ENCODE data around the gene SPNS3. TPM values are rescaled to one million over a fixed set of nuclear protein-coding genes. Genes with fewer than 3 reads are reported as not detected.

The SPNS3 gene
- total RNA-seq, 1 experiment from 2014 or later, result 2.1 TPM

GRCh38 chr17:4438162-4438944 lies 4.6 kb downstream of the SPNS3 start:
- H3K36me3 Mint-ChIP-seq (ENCODE audit: insufficient read depth, unreplicated experiment), result no peaks in the 10 kb centered on the region
- no peaks in the 10 kb centered on the region for H3K9me3 Mint-ChIP-seq (ENCODE audit: low read depth, unreplicated experiment)
- no peak overlapping the region for H3K4me3 Mint-ChIP-seq (ENCODE audit: low read depth, unreplicated experiment)
- H3K27ac Mint-ChIP-seq (ENCODE audit: unreplicated experiment), result no peak overlapping the region
- no peak for DNase-seq
- no peaks in the 10 kb centered on the region for H3K4me1 Mint-ChIP-seq (ENCODE audit: low read depth, unreplicated experiment)
- intact Hi-C loops (cut with micrococcal nuclease; ENCODE audit: unreplicated experiment), result no loop called here
- CTCF ChIA-PET, result no interaction called here
- TF ChIP-seq CTCF (IDR thresholded peaks at IDR 0.05; ENCODE audit: unreplicated experiment), result no peak
- H3K27me3 Mint-ChIP-seq (ENCODE audit: unreplicated experiment), result no peaks in the 10 kb centered on the region
- no TSS peak for BruUV-seq (replicated peaks)

GRCh38 chr17:4440021-4440420 lies 6.3 kb downstream of the SPNS3 start:
- Mint-ChIP-seq H3K9me3 (ENCODE audit: low read depth, unreplicated experiment) (no peaks in the 10 kb centered on the region), H3K27ac (ENCODE audit: unreplicated experiment) (no peak overlapping the region), H3K27me3 (ENCODE audit: unreplicated experiment) (no peaks in the 10 kb centered on the region), H3K36me3 (ENCODE audit: insufficient read depth, unreplicated experiment) (no peaks in the 10 kb centered on the region), H3K4me3 (ENCODE audit: low read depth, unreplicated experiment) (no peak overlapping the region), H3K4me1 (ENCODE audit: low read depth, unreplicated experiment) (peaks cover 10% of the 10 kb centered on the region)
- no peak for TF ChIP-seq CTCF (IDR thresholded peaks at IDR 0.05; ENCODE audit: unreplicated experiment)
- no peak for DNase-seq
- BruUV-seq (replicated peaks), result no TSS peak
- CTCF ChIA-PET, result no interaction called here
- intact Hi-C loops (cut with micrococcal nuclease; ENCODE audit: unreplicated experiment), result no loop called here

- no peak for TF ChIP-seq CTCF (IDR thresholded peaks at IDR 0.05; ENCODE audit: unreplicated experiment)
- no peaks in the 10 kb centered on the region for H3K27me3 Mint-ChIP-seq (ENCODE audit: unreplicated experiment)
- no peak overlapping the region for H3K27ac Mint-ChIP-seq (ENCODE audit: unreplicated experiment)
- H3K9me3 Mint-ChIP-seq (ENCODE audit: low read depth, unreplicated experiment), result no peaks in the 10 kb centered on the region
- CTCF ChIA-PET, result no interaction called here
- H3K4me1 Mint-ChIP-seq (ENCODE audit: low read depth, unreplicated experiment), result peaks cover 17% of the 10 kb centered on the region
- H3K36me3 Mint-ChIP-seq (ENCODE audit: insufficient read depth, unreplicated experiment), result peaks cover 3% of the 10 kb centered on the region
- H3K4me3 Mint-ChIP-seq (ENCODE audit: low read depth, unreplicated experiment), result no peak overlapping the region
- BruUV-seq (replicated peaks), result no TSS peak
- intact Hi-C loops (cut with micrococcal nuclease; ENCODE audit: unreplicated experiment), result no loop called here
- no peak for DNase-seq
Observed at GRCh38 chr17:4440690-4441686, 7.2 kb downstream of the SPNS3 start.

- Mint-ChIP-seq H3K4me1 (ENCODE audit: low read depth, unreplicated experiment) (peaks cover 21% of the 10 kb centered on the region), H3K27ac (ENCODE audit: unreplicated experiment) (no peak overlapping the region), H3K36me3 (ENCODE audit: insufficient read depth, unreplicated experiment) (peaks cover 3% of the 10 kb centered on the region), H3K4me3 (ENCODE audit: low read depth, unreplicated experiment) (no peak overlapping the region), H3K27me3 (ENCODE audit: unreplicated experiment) (no peaks in the 10 kb centered on the region), H3K9me3 (ENCODE audit: low read depth, unreplicated experiment) (no peaks in the 10 kb centered on the region)
- no peak for DNase-seq
- CTCF ChIA-PET, result interaction anchor here (1.1 kb wide), 1 partner anchor 22 kb away, joined by 3 read pairs; no protein-coding TSS in a partner anchor
- no TSS peak for BruUV-seq (replicated peaks)
- no peak for TF ChIP-seq CTCF (IDR thresholded peaks at IDR 0.05; ENCODE audit: unreplicated experiment)
- intact Hi-C loops (cut with micrococcal nuclease; ENCODE audit: unreplicated experiment), result no loop called here
Observed at GRCh38 chr17:4442582-4442981, 8.8 kb downstream of the SPNS3 start.
